Astrocyte (in vitro differentiated cells and primary cell): ENCODE results near the gene INO80E. TPM values are rescaled to one million over a fixed set of nuclear protein-coding genes. Genes with fewer than 3 reads are reported as not detected.

Experiments
- DNase-seq: peaks from one replicate; pipeline ENCODE4 v3.0.0-alpha.2; 2010; ENCODE audit warnings: low read depth
- FAIRE-seq: peaks from 2 replicates; lab custom pipeline; 2011; peaks lifted over from hg19 to GRCh38; lab: Jason Lieb, UNC
- H2AFZ ChIP-seq: 2 replicates; pipeline ENCODE4 v1.6.0; 2012; ENCODE audit warnings: low read depth, low read length, inconsistent platforms
- H3K27ac ChIP-seq: 2 replicates; pipeline ENCODE4 v1.5.1; 2011; ENCODE audit warnings: low read depth, low read length, inconsistent platforms
- H3K27me3 ChIP-seq: 2 replicates; pipeline ENCODE4 v1.6.0; 2011; ENCODE audit warnings: low read length, inconsistent platforms; ENCODE audit not compliant: insufficient read depth
- H3K36me3 ChIP-seq: 2 replicates; pipeline ENCODE4 v1.5.1; 2011; ENCODE audit warnings: low read length, inconsistent platforms; ENCODE audit not compliant: insufficient read depth
- H3K4me1 ChIP-seq: 2 replicates; pipeline ENCODE4 v1.5.1; 2011; ENCODE audit warnings: low read length, inconsistent platforms; ENCODE audit not compliant: insufficient read depth
- H3K4me2 ChIP-seq: 2 replicates; pipeline ENCODE4 v1.6.0; 2012; ENCODE audit warnings: low read length, inconsistent platforms
- H3K4me3 ChIP-seq: 2 replicates; pipeline ENCODE4 v1.5.1; 2011; ENCODE audit warnings: low read depth, mild to moderate bottlenecking, low read length, inconsistent platforms; ENCODE audit not compliant: insufficient read depth
- H3K79me2 ChIP-seq: 2 replicates; pipeline ENCODE4 v1.6.0; 2012; ENCODE audit warnings: mild to moderate bottlenecking, low read length, inconsistent platforms; ENCODE audit not compliant: insufficient read depth
- H3K9ac ChIP-seq: 2 replicates; pipeline ENCODE4 v1.6.0; 2012; ENCODE audit warnings: mild to moderate bottlenecking, low read length, inconsistent platforms
- H3K9me3 ChIP-seq: 2 replicates; pipeline ENCODE4 v1.5.1; 2012; ENCODE audit warnings: low read depth, mild to moderate bottlenecking, low read length, inconsistent platforms; ENCODE audit not compliant: insufficient read depth
- H4K20me1 ChIP-seq: 2 replicates; pipeline ENCODE4 v1.6.0; 2012; ENCODE audit warnings: low read length, inconsistent platforms; ENCODE audit not compliant: insufficient read depth
- H3K27ac Mint-ChIP-seq: one replicate; pipeline ENCODE4 v1.8.0; 2021; ENCODE audit warnings: mild to moderate bottlenecking, mixed read lengths; ENCODE audit not compliant: unreplicated experiment
- H3K27me3 Mint-ChIP-seq: one replicate; pipeline ENCODE4 v1.8.0; 2021; ENCODE audit warnings: low read depth, mixed read lengths; ENCODE audit not compliant: unreplicated experiment
- H3K36me3 Mint-ChIP-seq: one replicate; pipeline ENCODE4 v1.8.0; 2021; ENCODE audit warnings: low read depth, mixed read lengths; ENCODE audit not compliant: unreplicated experiment
- H3K4me1 Mint-ChIP-seq: one replicate; pipeline ENCODE4 v1.8.0; 2021; ENCODE audit warnings: low read depth, mixed read lengths; ENCODE audit not compliant: unreplicated experiment
- H3K4me3 Mint-ChIP-seq: one replicate; pipeline ENCODE4 v1.8.0; 2021; ENCODE audit warnings: mild to moderate bottlenecking, moderate library complexity, mixed read lengths; ENCODE audit not compliant: unreplicated experiment
- H3K9me3 Mint-ChIP-seq: one replicate; pipeline ENCODE4 v1.8.0; 2021; ENCODE audit warnings: mild to moderate bottlenecking, mixed read lengths; ENCODE audit not compliant: unreplicated experiment
- EZH2 ChIP-seq: IDR thresholded peaks from 2 replicates; pipeline ENCODE4 v1.6.1; 2012; ENCODE audit warnings: mild to moderate bottlenecking, low read length, inconsistent platforms; ENCODE audit not compliant: insufficient read depth
- total RNA-seq: library from RNA; stranded (reverse); gene quantifications from 2 replicates; pipeline ENCODE4 v1.2.1, GENCODE V29; 2021
- TF ChIP-seq, protein P1 (sequence below): IDR thresholded peaks from 2 replicates; pipeline ENCODE4 v1.5.1; 2011; ENCODE audit warnings: low read depth, mild to moderate bottlenecking, inconsistent platforms, low read length, moderate library complexity; ENCODE audit not compliant: insufficient read depth

INO80E gene
- total RNA-seq, 1 donor from 2014 or later: 58.5 TPM

- H2AFZ ChIP-seq: no peak overlapping the region
- peaks cover 57% of the 10 kb centered on the region for H3K79me2 ChIP-seq
- no peak for TF ChIP-seq EZH2
- TF ChIP-seq, protein P1, sequence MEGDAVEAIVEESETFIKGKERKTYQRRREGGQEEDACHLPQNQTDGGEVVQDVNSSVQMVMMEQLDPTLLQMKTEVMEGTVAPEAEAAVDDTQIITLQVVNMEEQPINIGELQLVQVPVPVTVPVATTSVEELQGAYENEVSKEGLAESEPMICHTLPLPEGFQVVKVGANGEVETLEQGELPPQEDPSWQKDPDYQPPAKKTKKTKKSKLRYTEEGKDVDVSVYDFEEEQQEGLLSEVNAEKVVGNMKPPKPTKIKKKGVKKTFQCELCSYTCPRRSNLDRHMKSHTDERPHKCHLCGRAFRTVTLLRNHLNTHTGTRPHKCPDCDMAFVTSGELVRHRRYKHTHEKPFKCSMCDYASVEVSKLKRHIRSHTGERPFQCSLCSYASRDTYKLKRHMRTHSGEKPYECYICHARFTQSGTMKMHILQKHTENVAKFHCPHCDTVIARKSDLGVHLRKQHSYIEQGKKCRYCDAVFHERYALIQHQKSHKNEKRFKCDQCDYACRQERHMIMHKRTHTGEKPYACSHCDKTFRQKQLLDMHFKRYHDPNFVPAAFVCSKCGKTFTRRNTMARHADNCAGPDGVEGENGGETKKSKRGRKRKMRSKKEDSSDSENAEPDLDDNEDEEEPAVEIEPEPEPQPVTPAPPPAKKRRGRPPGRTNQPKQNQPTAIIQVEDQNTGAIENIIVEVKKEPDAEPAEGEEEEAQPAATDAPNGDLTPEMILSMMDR: no peak
- H3K4me2 ChIP-seq: no peak overlapping the region
- no peak overlapping the region for H3K4me3 ChIP-seq
- FAIRE-seq (no peak), DNase-seq (no peak)
- H4K20me1 ChIP-seq: peaks cover 74% of the 10 kb centered on the region
- H3K9me3 ChIP-seq: peaks cover 1% of the 10 kb centered on the region
- peaks cover 23% of the 10 kb centered on the region for H3K4me1 ChIP-seq
- H3K36me3 Mint-ChIP-seq: peaks cover 31% of the 10 kb centered on the region
- H3K27ac Mint-ChIP-seq: no peak overlapping the region
- no peaks in the 10 kb centered on the region for H3K27me3 ChIP-seq
- H3K27ac ChIP-seq: no peak overlapping the region
- H3K36me3 ChIP-seq: peaks cover 50% of the 10 kb centered on the region
- H3K4me1 Mint-ChIP-seq: peaks cover 17% of the 10 kb centered on the region
- peaks cover 2% of the 10 kb centered on the region for H3K9me3 Mint-ChIP-seq
- H3K4me3 Mint-ChIP-seq: no peak overlapping the region
- no peaks in the 10 kb centered on the region for H3K27me3 Mint-ChIP-seq
- no peak overlapping the region for H3K9ac ChIP-seq
Observed at GRCh38 chr16:29978081-29978480, 18.0 kb upstream of the INO80E start.

GRCh38 chr16:29978564-29979270, 17.3 kb upstream of the INO80E start:
- DNase-seq (no peak), FAIRE-seq (no peak)
- Histone ChIP-seq H3K9me3 (no peaks in the 10 kb centered on the region), H3K36me3 (peaks cover 56% of the 10 kb centered on the region), H4K20me1 (peaks cover 80% of the 10 kb centered on the region), H3K27ac (no peak overlapping the region), H3K4me2 (no peak overlapping the region), H3K4me3 (no peak overlapping the region), H3K79me2 (peaks cover 57% of the 10 kb centered on the region), H2AFZ (no peak overlapping the region), H3K27me3 (no peaks in the 10 kb centered on the region), H3K9ac (no peak overlapping the region), H3K4me1 (peaks cover 23% of the 10 kb centered on the region)
- Mint-ChIP-seq H3K27me3 (no peaks in the 10 kb centered on the region), H3K4me3 (no peak overlapping the region), H3K27ac (no peak overlapping the region), H3K9me3 (no peaks in the 10 kb centered on the region), H3K4me1 (peaks cover 17% of the 10 kb centered on the region), H3K36me3 (peaks cover 27% of the 10 kb centered on the region)
- no peak for TF ChIP-seq EZH2
- TF ChIP-seq, protein P1: no peak
